Activated T-helper 9 cell treated with anti-CD3 and anti-CD28 coated beads, Interleukin-2, amount 50 U/mL, for 16 hours (primary cell): ENCODE data around the gene PPP4R4.
"Not testable (repeated sequence)": the region's sequence is repeated elsewhere in the genome, so short reads cannot be mapped to it uniquely, and the experiment has no call there.

Source experiments
- DNase-seq: peaks from one replicate; pipeline ENCODE4 v3.0.0-alpha.2; 2020; ENCODE audit warnings: low read depth

Gene PPP4R4

GRCh38 chr14:94180655-94181271 is 6.6 kb downstream of the PPP4R4 start:
- DNase-seq: no peak

GRCh38 chr14:94181835-94182234 is 7.7 kb downstream of the PPP4R4 start:
- DNase-seq: no peak

GRCh38 chr14:94192536-94192935 is 18.4 kb downstream of the PPP4R4 start:
- DNase-seq: no peak

GRCh38 chr14:94193776-94194175 is 19.7 kb downstream of the PPP4R4 start:
- DNase-seq: no peak

- DNase-seq: no peak
These were observed 21.9 kb downstream of the PPP4R4 start for GRCh38 chr14:94196057-94196456.

DNA sequence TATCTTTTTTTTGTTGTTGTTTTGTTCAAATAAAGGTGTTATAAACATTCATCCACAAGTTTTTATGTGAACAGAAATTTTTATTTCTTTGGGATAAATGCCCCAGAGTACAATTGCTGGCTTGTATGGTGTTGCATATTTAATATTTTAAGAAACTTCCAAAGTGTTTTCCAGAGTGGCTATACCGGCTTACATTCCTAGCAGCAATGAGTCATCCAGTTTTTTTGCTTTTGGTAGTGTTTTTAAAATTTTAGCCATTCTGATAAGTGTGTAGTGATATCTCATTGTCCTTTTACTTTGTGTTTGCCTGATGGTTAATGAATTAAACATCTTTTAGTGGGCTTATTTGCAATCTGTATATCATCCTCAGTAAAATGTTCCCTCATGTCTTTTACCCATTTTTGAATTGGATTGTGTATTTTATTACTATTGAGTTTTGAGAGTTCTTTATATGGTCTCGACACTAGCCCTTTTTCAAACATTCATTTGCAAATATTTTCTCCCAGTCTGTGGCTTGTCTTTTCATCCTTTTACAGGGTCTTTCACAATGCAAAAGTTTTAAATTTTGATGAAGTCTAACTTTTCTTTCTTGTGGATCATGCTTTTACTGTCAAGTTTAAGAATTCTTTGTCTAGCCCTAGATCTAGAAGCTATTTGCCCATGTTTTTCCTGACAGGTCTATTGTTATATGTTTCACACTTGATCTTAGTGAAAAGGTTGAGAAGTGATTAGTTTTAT is 29.5 kb downstream of the PPP4R4 start:
- DNase-seq: no peak

DNA sequence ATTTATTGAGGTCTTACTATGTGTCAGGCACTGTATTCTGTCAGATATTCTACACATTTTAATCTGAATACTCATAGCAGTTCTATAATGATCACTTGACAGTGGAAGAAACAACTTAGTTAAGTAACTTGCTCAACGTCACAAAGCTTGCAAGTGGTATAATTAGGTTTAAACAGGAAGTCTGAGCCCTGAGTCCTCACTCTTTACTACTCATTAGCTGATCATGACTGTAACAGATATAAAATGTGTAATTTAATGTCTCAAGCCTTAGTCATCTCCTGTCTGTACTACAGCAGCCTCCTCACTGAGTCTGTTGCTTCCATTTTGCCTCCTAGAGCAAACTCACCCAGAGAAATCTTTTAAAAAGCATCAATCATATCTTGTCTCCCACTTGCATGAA is 38.9 kb downstream of the PPP4R4 start:
- no peak for DNase-seq

GRCh38 chr14:94213741-94214140 is 39.6 kb downstream of the PPP4R4 start:
- no peak for DNase-seq

DNA sequence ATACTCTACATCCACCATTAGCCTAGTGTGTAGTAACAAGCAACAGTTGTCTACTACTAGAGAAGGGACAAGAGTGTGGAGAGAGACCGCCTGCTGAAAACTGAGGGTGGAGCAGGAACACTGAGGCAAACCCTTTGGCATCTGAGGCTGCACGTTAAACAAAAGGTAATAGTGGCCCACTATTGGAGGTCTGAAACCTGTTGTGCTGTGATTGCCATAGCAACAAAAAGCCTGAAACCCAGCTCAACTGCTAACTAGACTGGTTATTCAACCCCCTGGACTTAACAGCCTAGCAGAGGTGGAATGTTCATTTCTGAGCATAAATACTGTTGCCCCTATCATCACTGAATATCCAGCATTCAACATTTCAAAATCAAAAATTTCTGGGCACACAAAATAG is 43.0 kb downstream of the PPP4R4 start:
- DNase-seq: no peak

DNA sequence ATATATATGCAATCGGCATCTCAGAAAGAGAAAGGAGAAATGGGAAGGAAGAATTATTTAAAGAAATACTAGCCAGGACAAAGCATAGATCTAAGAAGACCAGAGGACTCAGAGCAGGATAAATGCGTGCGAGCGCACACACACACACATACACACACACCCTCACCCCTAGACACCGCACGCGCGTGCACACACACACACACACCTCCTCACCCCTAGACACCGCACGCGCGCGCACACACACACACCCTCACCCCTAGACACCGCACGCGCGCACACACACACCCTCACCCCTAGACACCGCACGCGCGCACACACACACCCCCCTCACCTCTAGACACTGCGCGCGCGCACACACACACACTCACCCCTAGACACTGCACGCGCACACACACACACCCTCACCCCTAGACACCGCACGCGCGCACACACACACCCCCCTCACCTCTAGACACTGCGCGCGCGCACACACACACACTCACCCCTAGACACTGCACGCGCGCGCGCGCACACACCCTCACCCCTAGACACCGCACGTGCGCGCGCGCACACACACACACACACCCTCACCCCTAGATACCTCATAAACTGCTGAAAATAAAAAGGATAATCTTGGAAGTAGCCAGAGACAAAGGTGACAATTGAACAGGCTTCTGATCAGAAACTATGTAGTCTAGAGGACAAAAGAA is 44.2 kb downstream of the PPP4R4 start:
- DNase-seq: not testable (repeated sequence)

GRCh38 chr14:94224040-94224439 is 49.9 kb downstream of the PPP4R4 start:
- no peak for DNase-seq

GRCh38 chr14:94225460-94226378 is 51.6 kb downstream of the PPP4R4 start:
- DNase-seq: no peak

DNA sequence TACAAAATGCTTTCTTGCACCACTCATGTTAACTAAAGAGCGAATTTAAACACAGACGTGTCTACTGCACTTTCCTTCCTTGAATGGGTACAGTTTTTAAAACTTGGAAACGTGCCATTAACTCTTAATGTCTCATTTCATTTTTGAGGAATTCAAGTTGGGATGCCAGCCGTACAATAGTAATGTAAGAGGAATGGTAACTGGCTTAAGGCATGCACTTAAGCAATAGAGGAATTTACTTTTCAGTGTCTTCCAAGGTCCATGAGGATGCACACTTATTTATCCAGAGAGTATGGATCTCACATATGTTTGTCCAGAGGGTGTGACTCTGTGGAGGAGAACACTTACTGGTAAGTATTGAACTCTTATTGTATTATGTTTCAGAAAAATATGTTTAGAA is 52.9 kb downstream of the PPP4R4 start:
- DNase-seq: no peak

GRCh38 chr14:94237046-94237445 is 62.9 kb downstream of the PPP4R4 start:
- DNase-seq: no peak

DNA sequence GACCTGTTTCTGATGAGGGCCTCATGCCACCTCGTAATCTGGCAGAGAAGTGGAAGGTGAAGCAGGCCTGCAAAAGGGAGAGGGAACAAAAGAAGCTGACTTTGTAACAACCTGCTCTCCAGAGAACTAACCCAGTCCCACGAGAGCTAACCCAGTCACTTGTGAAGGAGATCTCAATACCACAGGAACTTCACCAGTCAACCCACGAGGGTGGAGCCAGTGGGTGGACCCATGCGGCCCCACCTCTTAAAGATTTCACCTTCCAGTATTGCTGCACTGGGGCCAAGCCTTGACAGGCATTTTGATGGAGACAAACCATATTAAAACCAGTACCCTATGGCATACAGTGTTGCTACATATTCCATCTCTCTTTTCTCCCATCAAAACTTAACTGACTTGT is 63.9 kb downstream of the PPP4R4 start:
- DNase-seq: no peak

- no peak for DNase-seq
These were observed 65.3 kb downstream of the PPP4R4 start for GRCh38 chr14:94239406-94239805.

DNA sequence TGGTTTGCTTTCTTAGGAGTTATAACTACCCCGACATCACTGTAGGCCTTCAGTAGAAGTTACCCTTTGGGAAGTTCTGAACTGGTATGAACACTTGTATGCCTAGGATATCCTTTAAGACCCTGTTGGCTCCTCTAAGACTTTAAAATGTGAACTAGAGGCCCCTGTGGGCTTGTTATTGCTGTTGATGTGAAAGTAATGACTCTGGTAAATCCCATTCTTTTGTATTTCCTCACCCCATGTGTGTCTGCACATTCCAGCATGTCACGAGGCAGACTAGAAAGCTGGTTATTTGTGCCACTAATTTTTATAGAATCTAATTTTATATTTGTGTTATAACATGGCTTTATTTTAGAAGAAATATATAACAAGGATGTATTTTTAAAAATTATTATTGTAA is 70.1 kb downstream of the PPP4R4 start:
- DNase-seq: no peak

- not testable (repeated sequence) for DNase-seq
These were observed 90.1 kb downstream of the PPP4R4 start for GRCh38 chr14:94264195-94264594.

DNA sequence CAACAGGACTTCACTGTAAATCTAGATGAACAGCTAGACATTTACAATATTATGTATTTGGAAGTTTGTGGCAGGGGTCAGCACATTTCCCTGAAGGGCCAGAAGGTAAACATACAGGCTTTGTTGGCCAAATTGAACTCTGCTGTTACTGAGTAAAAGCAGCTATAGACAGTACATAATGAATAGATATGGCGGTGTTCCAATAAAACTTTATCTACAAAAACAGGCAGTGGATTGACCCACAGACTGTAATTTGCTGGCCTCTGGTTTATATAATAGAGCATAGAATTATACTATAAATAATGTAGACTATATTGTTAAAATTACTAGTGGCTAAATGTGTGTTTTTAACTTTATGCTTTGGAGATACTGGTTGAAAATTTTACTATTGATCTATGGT is 93.2 kb downstream of the PPP4R4 start:
- no peak for DNase-seq

DNA sequence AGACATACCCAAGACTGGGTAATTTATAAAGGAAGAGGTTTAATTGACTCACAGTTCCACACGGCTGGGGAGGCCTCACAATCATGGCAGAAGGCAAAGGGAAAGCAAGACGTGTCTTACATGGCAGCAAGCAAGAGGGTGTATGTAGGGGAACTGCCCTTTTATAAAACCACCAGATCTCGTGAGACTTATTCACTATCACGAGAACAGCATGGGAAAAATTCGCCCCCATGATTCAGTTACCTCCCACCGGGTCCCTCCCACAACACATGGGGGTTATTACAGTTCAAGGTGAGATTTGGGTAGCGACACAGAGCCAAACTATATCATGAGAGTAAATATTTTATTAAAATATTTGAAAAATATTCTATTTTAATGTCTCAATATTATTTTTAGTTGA is 94.5 kb downstream of the PPP4R4 start:
- DNase-seq: not testable (repeated sequence)

GRCh38 chr14:94269156-94269555 is 95.0 kb downstream of the PPP4R4 start:
- no peak for DNase-seq

DNA sequence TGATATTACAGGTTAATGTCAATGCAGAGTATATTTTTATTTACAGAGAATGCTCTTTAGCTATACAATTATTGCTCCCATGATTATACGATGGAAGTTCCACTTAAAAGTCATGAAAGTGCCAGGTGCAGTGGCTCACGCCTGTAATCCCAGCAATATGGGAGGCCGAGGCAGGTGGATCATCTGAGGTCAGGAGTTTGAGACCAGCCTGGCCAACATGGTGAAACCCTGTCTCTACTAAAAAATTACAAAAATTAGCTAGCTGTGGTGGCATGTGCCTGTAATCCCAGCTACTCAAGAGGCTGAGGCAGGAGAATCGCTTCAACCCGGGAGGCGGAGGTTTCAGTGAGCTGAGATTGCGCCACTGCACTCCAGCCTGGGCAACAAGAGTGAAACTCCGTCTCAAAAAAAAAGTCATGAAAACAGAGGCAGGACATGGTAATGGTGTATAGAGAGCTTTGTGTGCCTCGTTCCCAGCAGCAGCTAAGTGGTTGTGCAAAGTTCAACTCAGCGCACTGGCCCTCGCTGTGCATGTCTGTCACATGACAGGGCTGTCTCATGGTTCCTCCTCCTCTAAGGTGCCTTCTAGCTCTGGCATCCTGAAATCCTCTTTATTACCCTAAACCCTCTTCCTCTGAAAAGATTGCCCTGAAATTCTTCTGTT is 102.9 kb downstream of the PPP4R4 start:
- DNase-seq: not testable (repeated sequence)
